Trophoblast cell (in vitro differentiated cells and primary cell): ENCODE results near the gene CRY1.

ENCODE experiments used
- DNase-seq, 2 donors: peaks; one replicate each; pipeline ENCODE4 v3.0.0-alpha.2; 2016
- H2AFZ ChIP-seq: 2 replicates; pipeline ENCODE4 v1.6.1; 2013; ENCODE audit warnings: low read length, moderate library complexity, mild to moderate bottlenecking; ENCODE audit not compliant: insufficient read depth, poor library complexity
- H2AK5ac ChIP-seq: 2 replicates; pipeline ENCODE4 v1.6.1; 2013; ENCODE audit warnings: mild to moderate bottlenecking, low read length
- H2BK120ac ChIP-seq: 2 replicates; pipeline ENCODE4 v1.6.1; 2013; ENCODE audit warnings: low read length, mild to moderate bottlenecking, moderate library complexity; ENCODE audit not compliant: insufficient read depth, poor library complexity
- H2BK12ac ChIP-seq: 2 replicates; pipeline ENCODE4 v1.6.1; 2013; ENCODE audit warnings: mild to moderate bottlenecking, low read length, moderate library complexity
- H2BK5ac ChIP-seq: 2 replicates; pipeline ENCODE4 v1.6.1; 2013; ENCODE audit warnings: low read length, low read depth, moderate library complexity, mild to moderate bottlenecking; ENCODE audit not compliant: poor library complexity
- H3K14ac ChIP-seq: 2 replicates; pipeline ENCODE4 v1.6.1; 2013; ENCODE audit warnings: mild to moderate bottlenecking, low read length
- H3K18ac ChIP-seq: 2 replicates; pipeline ENCODE4 v1.6.1; 2013; ENCODE audit warnings: mild to moderate bottlenecking, low read length
- H3K23ac ChIP-seq: 2 replicates; pipeline ENCODE4 v1.6.1; 2013; ENCODE audit warnings: low read length
- H3K27ac ChIP-seq: 2 replicates; pipeline ENCODE4 v1.5.1; 2013; ENCODE audit warnings: low read depth, mild to moderate bottlenecking, inconsistent platforms, low read length, moderate library complexity
- H3K27me3 ChIP-seq: 2 replicates; pipeline ENCODE4 v1.6.1; 2013; ENCODE audit warnings: inconsistent platforms, mild to moderate bottlenecking, low read length, moderate library complexity; ENCODE audit not compliant: insufficient read depth
- H3K36me3 ChIP-seq, 2 experiments: 1 replicate in 1 of 2; 2 replicates in 1 of 2; pipeline ENCODE4 v1.6.1; 2013; ENCODE audit warnings: low read length in 2 of 2, mild to moderate bottlenecking in 2 of 2, moderate library complexity in 1 of 2; ENCODE audit not compliant: insufficient read depth in 2 of 2, control insufficient read depth in 1 of 2
- H3K4ac ChIP-seq: 2 replicates; pipeline ENCODE4 v1.6.1; 2013; ENCODE audit warnings: low read depth, mild to moderate bottlenecking, low read length, moderate library complexity
- H3K4me1 ChIP-seq, 2 experiments: 1 replicate in 1 of 2; 2 replicates in 1 of 2; pipeline ENCODE4 v1.6.1; 2013; ENCODE audit warnings: low read length in 2 of 2, mild to moderate bottlenecking in 2 of 2, moderate library complexity in 1 of 2; ENCODE audit not compliant: insufficient read depth in 2 of 2, control insufficient read depth in 1 of 2
- H3K4me2 ChIP-seq: 2 replicates; pipeline ENCODE4 v1.6.1; 2013; ENCODE audit warnings: inconsistent platforms, mild to moderate bottlenecking, low read length, moderate library complexity
- H3K4me3 ChIP-seq: 2 replicates; pipeline ENCODE4 v1.5.1; 2013; ENCODE audit warnings: mild to moderate bottlenecking, low read depth, low read length, inconsistent platforms
- H3K79me1 ChIP-seq: one replicate; pipeline ENCODE4 v1.6.1; 2013; ENCODE audit warnings: low read length
- H3K79me2 ChIP-seq: 2 replicates; pipeline ENCODE4 v1.6.1; 2013; ENCODE audit warnings: low read length, mild to moderate bottlenecking; ENCODE audit not compliant: control insufficient read depth, insufficient read depth, poor library complexity
- H3K9ac ChIP-seq: 2 replicates; pipeline ENCODE4 v1.6.1; 2013; ENCODE audit warnings: mild to moderate bottlenecking, low read length
- H3K9me3 ChIP-seq: 2 replicates; pipeline ENCODE4 v1.6.1; 2013; ENCODE audit warnings: low read depth, mild to moderate bottlenecking, control low read depth, inconsistent platforms, low read length; ENCODE audit not compliant: insufficient read depth
- H4K12ac ChIP-seq: 2 replicates; pipeline ENCODE4 v1.6.1; 2013; ENCODE audit warnings: low read depth, mild to moderate bottlenecking, low read length, moderate library complexity
- H4K8ac ChIP-seq: 2 replicates; pipeline ENCODE4 v1.6.1; 2013; ENCODE audit warnings: low read depth, mild to moderate bottlenecking, low read length, moderate library complexity
- H4K91ac ChIP-seq: one replicate; pipeline ENCODE4 v1.6.1; 2013; ENCODE audit warnings: low read depth, mild to moderate bottlenecking, low read length, moderate library complexity
- WGBS: extraction: QIAGEN DNeasy Blood & Tissue Kit; methylation state at CpG from one replicate; pipeline ENCODE4 v1.1.7; 2013; ENCODE audit warnings: missing lambda C conversion rate; ENCODE audit not compliant: insufficient read length, insufficient coverage; ENCODE audit errors: extremely low coverage; 5-methylcytosine and 5-hydroxymethylcytosine counted together

CRY1 gene

DNA sequence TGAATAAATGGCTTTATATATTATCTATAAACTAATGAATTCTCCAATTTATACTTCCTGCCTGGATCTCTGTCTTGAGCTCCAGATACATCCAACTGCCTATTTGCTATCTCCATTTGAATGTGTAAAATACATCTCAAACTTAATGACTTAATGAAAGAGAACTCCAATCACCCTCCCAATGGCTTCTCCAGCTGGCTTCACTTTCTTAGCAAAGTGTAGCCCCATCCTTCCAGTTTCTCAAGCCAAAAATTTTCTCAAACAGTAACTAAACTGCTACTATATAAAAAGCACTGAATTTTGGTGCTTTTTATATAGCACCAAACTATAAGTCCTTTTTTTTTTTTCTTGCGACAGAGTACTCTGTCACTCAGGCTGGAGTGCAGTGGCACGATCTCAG lies 2.6 kb downstream of the CRY1 start:
- no peak overlapping the region for H2BK120ac ChIP-seq
- no peak overlapping the region for H3K4me3 ChIP-seq
- no peak overlapping the region for H3K27ac ChIP-seq
- H2BK5ac ChIP-seq: no peak overlapping the region
- peak overlapping the region; percentile 4 for H3K4ac ChIP-seq
- no peak overlapping the region for H4K91ac ChIP-seq
- H3K79me1 ChIP-seq: peaks cover 12% of the 10 kb centered on the region
- no peak overlapping the region for H3K4me2 ChIP-seq
- H3K9ac ChIP-seq: no peak overlapping the region
- no peaks in the 10 kb centered on the region for H3K9me3 ChIP-seq
- H4K12ac ChIP-seq: no peak overlapping the region
- H3K27me3 ChIP-seq: no peaks in the 10 kb centered on the region
- H2AFZ ChIP-seq: no peak overlapping the region
- no peak for DNase-seq
- H3K36me3 ChIP-seq: no peaks in the 10 kb centered on the region
- WGBS: no CpG with 5 or more reads among the region's 2 CpGs
- H2AK5ac ChIP-seq: no peak overlapping the region
- H4K8ac ChIP-seq: no peak overlapping the region
- no peak overlapping the region for H2BK12ac ChIP-seq
- H3K18ac ChIP-seq: no peak overlapping the region
- no peak overlapping the region for H3K14ac ChIP-seq
- peaks cover 5% of the 10 kb centered on the region for H3K79me2 ChIP-seq
- no peak overlapping the region for H3K23ac ChIP-seq
- peaks cover 0 to 2% of the 10 kb centered on the region in 2 experiments for H3K4me1 ChIP-seq

DNA sequence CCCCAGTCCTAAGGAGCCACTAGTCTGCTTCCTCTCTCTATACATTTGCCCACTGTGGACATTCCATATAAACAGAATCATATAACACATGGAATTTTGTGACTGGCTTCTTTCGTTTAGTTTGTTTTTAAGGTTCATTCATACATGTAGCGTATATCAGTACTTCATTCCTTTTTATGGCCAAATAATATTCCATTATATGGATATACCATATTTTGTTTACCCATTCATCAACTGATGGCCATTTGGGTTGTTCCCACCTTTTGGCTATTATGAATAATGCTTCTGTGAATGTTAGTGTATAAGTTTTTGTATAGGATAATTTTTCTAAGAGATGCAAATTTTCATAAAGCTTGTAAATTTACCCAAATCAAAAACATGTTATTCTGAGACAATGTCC lies 4.4 kb downstream of the CRY1 start:
- Histone ChIP-seq H3K14ac (no peak overlapping the region), H2BK12ac (no peak overlapping the region), H4K91ac (no peak overlapping the region), H3K18ac (no peak overlapping the region), H3K27ac (no peak overlapping the region), H3K4me1 (peaks cover 0 to 2% of the 10 kb centered on the region in 2 experiments), H3K9me3 (no peaks in the 10 kb centered on the region), H2AFZ (no peak overlapping the region), H3K79me1 (peaks cover 9% of the 10 kb centered on the region), H3K36me3 (no peaks in the 10 kb centered on the region), H3K79me2 (peaks cover 4% of the 10 kb centered on the region), H2BK120ac (no peak overlapping the region), H4K8ac (no peak overlapping the region), H3K23ac (no peak overlapping the region), H2AK5ac (no peak overlapping the region), H3K4me2 (no peak overlapping the region), H4K12ac (no peak overlapping the region), H3K27me3 (no peaks in the 10 kb centered on the region), H3K4ac (no peak overlapping the region), H2BK5ac (no peak overlapping the region), H3K9ac (no peak overlapping the region), H3K4me3 (no peak overlapping the region)
- WGBS: no CpG with 5 or more reads among the region's 2 CpGs
- no peak for DNase-seq

DNA sequence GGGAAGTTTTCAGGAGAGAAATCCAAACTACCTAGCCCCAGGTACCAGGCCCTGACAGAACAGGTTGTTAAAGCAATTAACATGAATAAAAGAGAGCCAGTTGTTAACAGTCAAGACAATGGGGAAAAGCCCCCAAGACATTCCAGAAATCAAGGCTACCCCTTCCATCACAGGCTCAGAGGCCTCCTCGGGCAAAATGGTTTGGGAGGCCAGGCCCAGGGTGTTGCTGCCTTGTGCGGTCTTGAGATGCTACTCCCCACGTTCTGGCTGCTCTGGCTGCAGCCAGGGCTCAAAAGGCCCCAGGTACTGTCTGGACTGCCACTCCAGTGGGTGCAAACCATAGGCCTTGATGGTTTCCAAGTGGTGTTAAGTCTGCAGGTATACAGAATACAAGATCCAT lies 7.0 kb downstream of the CRY1 start:
- Histone ChIP-seq H4K12ac (no peak overlapping the region), H3K4me1 (no peaks in the 10 kb centered on the region), H3K9ac (no peak overlapping the region), H4K91ac (no peak overlapping the region), H3K4ac (no peak overlapping the region), H3K9me3 (no peaks in the 10 kb centered on the region), H3K27me3 (no peaks in the 10 kb centered on the region), H2AK5ac (no peak overlapping the region), H3K27ac (no peak overlapping the region), H2BK5ac (no peak overlapping the region), H4K8ac (no peak overlapping the region), H3K18ac (no peak overlapping the region), H3K79me2 (no peaks in the 10 kb centered on the region), H3K23ac (no peak overlapping the region), H2BK12ac (no peak overlapping the region), H3K36me3 (no peaks in the 10 kb centered on the region), H3K4me3 (no peak overlapping the region), H3K4me2 (no peak overlapping the region), H2BK120ac (no peak overlapping the region), H2AFZ (no peak overlapping the region), H3K79me1 (no peaks in the 10 kb centered on the region), H3K14ac (no peak overlapping the region)
- WGBS: no CpG with 5 or more reads among the region's 3 CpGs
- DNase-seq: no peak

GRCh38 chr12:107081778-107082177 lies 11.6 kb downstream of the CRY1 start:
- Histone ChIP-seq H2AFZ (no peak overlapping the region), H3K4me1 (no peaks in the 10 kb centered on the region), H3K79me2 (no peaks in the 10 kb centered on the region), H3K23ac (no peak overlapping the region), H2BK12ac (no peak overlapping the region), H4K12ac (no peak overlapping the region), H2BK120ac (no peak overlapping the region), H3K27me3 (no peaks in the 10 kb centered on the region), H3K36me3 (no peaks in the 10 kb centered on the region), H2AK5ac (no peak overlapping the region), H3K4me2 (no peak overlapping the region), H3K4me3 (no peak overlapping the region), H4K8ac (no peak overlapping the region), H4K91ac (no peak overlapping the region), H3K9ac (no peak overlapping the region), H3K14ac (no peak overlapping the region), H3K4ac (no peak overlapping the region), H3K9me3 (no peaks in the 10 kb centered on the region), H3K79me1 (no peaks in the 10 kb centered on the region), H3K27ac (no peak overlapping the region), H3K18ac (no peak overlapping the region), H2BK5ac (no peak overlapping the region)
- DNase-seq: no peak
